Measurements from ENCODE around the gene NEDD8.

NEDD8 gene

GRCh38 chr14:24277606-24278321 is 45.6 kb upstream of the NEDD8 start:
- no peak for TF ChIP-seq LEF1 (IDR thresholded peaks at IDR 0.05; ENCODE audit: borderline replicate concordance)
- TF ChIP-seq CTBP1 (IDR thresholded peaks at IDR 0.05; ENCODE audit: borderline replicate concordance): no peak
- TF ChIP-seq SP1 (IDR thresholded peaks at IDR 0.05): no peak
- TF ChIP-seq FOXA1 (IDR thresholded peaks at IDR 0.05): no peak
- no peak for TF ChIP-seq BHLHE40 (IDR thresholded peaks at IDR 0.05; ENCODE audit: borderline replicate concordance)
- TF ChIP-seq, protein P1, sequence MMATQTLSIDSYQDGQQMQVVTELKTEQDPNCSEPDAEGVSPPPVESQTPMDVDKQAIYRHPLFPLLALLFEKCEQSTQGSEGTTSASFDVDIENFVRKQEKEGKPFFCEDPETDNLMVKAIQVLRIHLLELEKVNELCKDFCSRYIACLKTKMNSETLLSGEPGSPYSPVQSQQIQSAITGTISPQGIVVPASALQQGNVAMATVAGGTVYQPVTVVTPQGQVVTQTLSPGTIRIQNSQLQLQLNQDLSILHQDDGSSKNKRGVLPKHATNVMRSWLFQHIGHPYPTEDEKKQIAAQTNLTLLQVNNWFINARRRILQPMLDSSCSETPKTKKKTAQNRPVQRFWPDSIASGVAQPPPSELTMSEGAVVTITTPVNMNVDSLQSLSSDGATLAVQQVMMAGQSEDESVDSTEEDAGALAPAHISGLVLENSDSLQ (IDR thresholded peaks at IDR 0.05): no peak
- no peak for DNase-seq (ENCODE audit: extremely low spot score)
- ChIA-PET CTCF (no interaction called here), POLR2A (interaction anchor here (0.8 kb wide), 1 partner anchor 35 kb away, joined by 3 read pairs; the partner anchor contains the start of gene TINF2)

DNA sequence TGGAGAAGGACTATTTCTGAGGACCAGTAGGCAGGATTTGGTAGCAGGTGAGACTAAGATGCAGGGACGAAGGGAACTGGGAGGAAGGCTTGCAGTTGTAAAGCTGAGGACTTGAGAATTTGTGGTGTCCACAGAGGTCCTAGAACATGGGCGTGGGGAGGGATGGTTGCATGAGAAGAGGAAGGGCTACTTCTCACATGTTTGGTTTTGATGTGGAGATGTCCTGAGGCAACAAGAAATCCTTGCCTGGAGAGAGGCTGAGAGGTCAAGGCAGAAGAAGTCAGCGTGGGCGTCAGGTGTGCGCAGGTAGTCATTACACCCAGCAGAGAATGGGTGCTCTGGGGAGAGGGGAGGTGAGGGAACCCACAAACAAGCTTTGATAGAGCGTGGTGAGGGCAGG is 44.9 kb upstream of the NEDD8 start:
- CTCF ChIA-PET: no interaction called here
- TF ChIP-seq NFRKB (IDR thresholded peaks at IDR 0.05) (no peak), SP1 (IDR thresholded peaks at IDR 0.05) (no peak), LEF1 (IDR thresholded peaks at IDR 0.05; ENCODE audit: borderline replicate concordance) (no peak), TARDBP (IDR thresholded peaks at IDR 0.05) (no peak), SUZ12 (IDR thresholded peaks at IDR 0.05) (no peak), FOXA1 (IDR thresholded peaks at IDR 0.05) (no peak), CTBP1 (IDR thresholded peaks at IDR 0.05; ENCODE audit: borderline replicate concordance) (no peak), HDGF (IDR thresholded peaks at IDR 0.05; ENCODE audit: borderline replicate concordance) (no peak), FOXM1 (IDR thresholded peaks at IDR 0.05; ENCODE audit: borderline replicate concordance) (no peak), FOXK2 (IDR thresholded peaks at IDR 0.05) (no peak), ZNF384 (IDR thresholded peaks at IDR 0.05) (no peak), L3MBTL2 (conservative IDR thresholded peaks at IDR 0.05) (no peak), ELF4 (IDR thresholded peaks at IDR 0.05) (no peak), BHLHE40 (IDR thresholded peaks at IDR 0.05; ENCODE audit: borderline replicate concordance) (no peak), ARNT (IDR thresholded peaks at IDR 0.05) (no peak)
- TF ChIP-seq, protein P1 (IDR thresholded peaks at IDR 0.05): no peak
- no peak for DNase-seq (ENCODE audit: extremely low spot score)
- POLR2A ChIA-PET: no interaction called here

DNA sequence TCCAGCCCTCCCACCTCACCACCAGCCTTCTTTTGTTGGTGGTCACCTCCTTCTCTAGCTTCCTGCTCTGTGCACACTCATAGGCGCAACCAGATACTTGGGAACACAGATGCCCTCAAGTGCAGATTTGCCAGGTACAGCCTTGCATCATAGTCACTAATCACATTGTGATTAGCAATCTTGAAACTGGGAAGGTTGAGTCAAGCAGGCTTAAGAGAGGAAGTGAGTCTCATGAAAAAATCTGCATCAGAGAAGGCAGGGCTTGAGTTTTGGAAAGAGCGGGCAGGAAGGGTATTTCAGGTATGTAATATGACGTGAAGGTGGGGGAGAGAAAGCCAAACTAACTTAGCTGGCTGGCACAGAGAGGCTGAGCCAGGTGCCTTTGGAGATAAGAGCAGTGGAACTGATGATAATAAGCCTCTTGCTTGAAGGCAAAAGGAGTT is 42.0 kb upstream of the NEDD8 start:
- TF ChIP-seq HDGF (IDR thresholded peaks at IDR 0.05; ENCODE audit: borderline replicate concordance) (no peak), ARNT (IDR thresholded peaks at IDR 0.05) (no peak), FOXK2 (IDR thresholded peaks at IDR 0.05) (no peak), ZNF384 (IDR thresholded peaks at IDR 0.05) (no peak), SP1 (IDR thresholded peaks at IDR 0.05) (no peak), TARDBP (IDR thresholded peaks at IDR 0.05) (no peak), L3MBTL2 (conservative IDR thresholded peaks at IDR 0.05) (no peak), FOXM1 (IDR thresholded peaks at IDR 0.05; ENCODE audit: borderline replicate concordance) (no peak), ELF4 (IDR thresholded peaks at IDR 0.05) (no peak), LEF1 (IDR thresholded peaks at IDR 0.05; ENCODE audit: borderline replicate concordance) (no peak), SUZ12 (IDR thresholded peaks at IDR 0.05) (no peak), FOXA1 (IDR thresholded peaks at IDR 0.05) (no peak)
- ChIA-PET CTCF (interaction anchor here (1.2 kb wide), 1 partner anchor 21 kb away, joined by 3 read pairs; no protein-coding TSS in a partner anchor), POLR2A (interaction anchor here (1.0 kb wide), 1 partner anchor 31 kb away, joined by 5 read pairs; the partner anchor contains the start of gene TINF2)
- no peak for DNase-seq (ENCODE audit: extremely low spot score)

GRCh38 chr14:24273422-24273998 is 41.3 kb upstream of the NEDD8 start:
- TF ChIP-seq ZNF384 (IDR thresholded peaks at IDR 0.05) (no peak), FOXA1 (IDR thresholded peaks at IDR 0.05) (no peak), NFRKB (IDR thresholded peaks at IDR 0.05) (no peak), HDGF (IDR thresholded peaks at IDR 0.05; ENCODE audit: borderline replicate concordance) (no peak), CTBP1 (IDR thresholded peaks at IDR 0.05; ENCODE audit: borderline replicate concordance) (no peak), ARNT (IDR thresholded peaks at IDR 0.05) (no peak), L3MBTL2 (conservative IDR thresholded peaks at IDR 0.05) (no peak), ELF4 (IDR thresholded peaks at IDR 0.05) (no peak), TARDBP (IDR thresholded peaks at IDR 0.05) (no peak), SP1 (IDR thresholded peaks at IDR 0.05) (no peak), FOXM1 (IDR thresholded peaks at IDR 0.05; ENCODE audit: borderline replicate concordance) (no peak), BHLHE40 (IDR thresholded peaks at IDR 0.05; ENCODE audit: borderline replicate concordance) (no peak), FOXK2 (IDR thresholded peaks at IDR 0.05) (no peak), LEF1 (IDR thresholded peaks at IDR 0.05; ENCODE audit: borderline replicate concordance) (no peak), SUZ12 (IDR thresholded peaks at IDR 0.05) (no peak)
- TF ChIP-seq, protein P1 (IDR thresholded peaks at IDR 0.05): no peak
- POLR2A ChIA-PET: interaction anchor here (1.0 kb wide), 1 partner anchor 31 kb away, joined by 5 read pairs; the partner anchor contains the start of gene TINF2
- CTCF ChIA-PET: interaction anchor here (1.2 kb wide), 1 partner anchor 21 kb away, joined by 3 read pairs; no protein-coding TSS in a partner anchor
- peak; percentile 22 for DNase-seq (ENCODE audit: extremely low spot score)

GRCh38 chr14:24272467-24272866 is 40.3 kb upstream of the NEDD8 start:
- TF ChIP-seq NFRKB (IDR thresholded peaks at IDR 0.05): no peak
- TF ChIP-seq FOXK2 (IDR thresholded peaks at IDR 0.05): no peak
- TF ChIP-seq SP1 (IDR thresholded peaks at IDR 0.05): no peak
- no peak for TF ChIP-seq ELF4 (IDR thresholded peaks at IDR 0.05)
- no peak for TF ChIP-seq L3MBTL2 (conservative IDR thresholded peaks at IDR 0.05)
- no peak for TF ChIP-seq HDGF (IDR thresholded peaks at IDR 0.05; ENCODE audit: borderline replicate concordance)
- TF ChIP-seq TARDBP (IDR thresholded peaks at IDR 0.05): no peak
- TF ChIP-seq ARNT (IDR thresholded peaks at IDR 0.05): no peak
- no peak for TF ChIP-seq LEF1 (IDR thresholded peaks at IDR 0.05; ENCODE audit: borderline replicate concordance)
- TF ChIP-seq FOXM1 (IDR thresholded peaks at IDR 0.05; ENCODE audit: borderline replicate concordance): no peak
- TF ChIP-seq ZNF384 (IDR thresholded peaks at IDR 0.05): no peak
- TF ChIP-seq, protein P1 (IDR thresholded peaks at IDR 0.05): no peak
- TF ChIP-seq FOXA1 (IDR thresholded peaks at IDR 0.05): no peak
- no peak for TF ChIP-seq SUZ12 (IDR thresholded peaks at IDR 0.05)
- no peak for DNase-seq (ENCODE audit: extremely low spot score)
- ChIA-PET POLR2A (interaction anchor here (1.9 to 2.5 kb wide), 5 partner anchors 9 to 30 kb away, joined by 13 to 52 read pairs (median 23); partner anchors contain the start of genes DHRS1, NOP9 and TINF2), CTCF (interaction anchor here (1.9 to 2.0 kb wide), 2 partner anchors 9 to 25 kb away, joined by 5 read pairs; no protein-coding TSS in a partner anchor)
